GM19043 (cell line): Measurements from ENCODE around the gene SLC22A14.

Experiments used
- ATAC-seq: cut with Tn5 transposase; IDR thresholded peaks from one replicate; pipeline ENCODE4 v1.9.1; 2021; ENCODE audit warnings: low read depth; ENCODE audit not compliant: unreplicated experiment

Gene SLC22A14

DNA sequence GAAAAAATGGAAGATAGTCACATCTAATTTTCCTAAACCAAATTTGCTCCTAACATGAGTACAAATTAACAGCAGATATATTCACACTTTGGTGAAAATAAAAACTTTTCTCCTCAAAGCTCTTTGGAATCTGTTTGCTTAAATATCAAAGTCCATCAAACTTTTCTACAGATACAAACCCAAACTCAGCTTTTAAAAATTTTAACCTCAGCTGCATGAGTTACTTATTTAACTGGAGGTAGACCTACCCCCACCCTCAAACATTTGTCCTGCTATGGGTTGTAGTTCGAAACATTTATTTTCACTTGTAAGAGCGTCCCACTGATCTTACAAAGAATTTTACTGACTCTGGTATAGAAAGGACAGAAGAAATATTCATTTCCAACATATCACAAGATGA lies 55.6 kb downstream of the SLC22A14 start:
- no peak for ATAC-seq

DNA sequence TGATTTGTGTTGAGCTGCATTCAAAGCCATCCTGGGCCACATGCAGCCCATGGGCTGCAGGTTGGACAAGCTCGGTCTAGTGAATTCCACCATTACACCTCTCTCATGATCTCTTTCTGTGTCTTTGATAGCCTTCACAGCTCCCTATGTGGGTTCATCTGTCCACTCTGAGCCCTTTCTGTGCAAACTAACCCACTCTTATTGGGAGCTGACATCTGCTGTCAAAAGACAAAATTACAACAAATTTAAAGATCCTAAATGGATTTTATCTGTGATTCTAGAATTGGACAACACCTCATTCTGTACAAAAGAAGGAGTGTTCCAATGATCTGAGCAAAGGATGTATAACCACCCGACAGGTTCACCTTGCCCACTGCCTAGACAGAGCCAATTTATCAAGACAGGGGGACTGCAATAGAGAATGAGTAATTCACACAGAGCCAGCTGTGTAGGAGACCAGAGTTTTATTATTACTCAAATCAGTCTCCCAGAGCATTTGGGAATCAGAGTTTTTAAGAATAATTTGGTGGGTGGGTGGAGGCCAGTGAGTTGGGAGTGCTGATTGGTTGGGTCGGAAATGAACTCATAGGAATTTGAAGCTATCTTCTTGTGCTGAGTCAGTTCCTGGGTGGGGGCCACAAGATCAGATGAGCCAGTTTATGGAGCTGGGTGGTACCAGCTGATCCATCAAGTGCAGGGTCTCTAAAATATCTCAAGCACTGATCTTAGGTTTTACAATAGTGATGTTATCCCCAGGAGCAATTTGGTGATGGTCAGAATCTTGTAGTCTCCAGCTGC lies 61.9 kb downstream of the SLC22A14 start:
- ATAC-seq = no peak

DNA sequence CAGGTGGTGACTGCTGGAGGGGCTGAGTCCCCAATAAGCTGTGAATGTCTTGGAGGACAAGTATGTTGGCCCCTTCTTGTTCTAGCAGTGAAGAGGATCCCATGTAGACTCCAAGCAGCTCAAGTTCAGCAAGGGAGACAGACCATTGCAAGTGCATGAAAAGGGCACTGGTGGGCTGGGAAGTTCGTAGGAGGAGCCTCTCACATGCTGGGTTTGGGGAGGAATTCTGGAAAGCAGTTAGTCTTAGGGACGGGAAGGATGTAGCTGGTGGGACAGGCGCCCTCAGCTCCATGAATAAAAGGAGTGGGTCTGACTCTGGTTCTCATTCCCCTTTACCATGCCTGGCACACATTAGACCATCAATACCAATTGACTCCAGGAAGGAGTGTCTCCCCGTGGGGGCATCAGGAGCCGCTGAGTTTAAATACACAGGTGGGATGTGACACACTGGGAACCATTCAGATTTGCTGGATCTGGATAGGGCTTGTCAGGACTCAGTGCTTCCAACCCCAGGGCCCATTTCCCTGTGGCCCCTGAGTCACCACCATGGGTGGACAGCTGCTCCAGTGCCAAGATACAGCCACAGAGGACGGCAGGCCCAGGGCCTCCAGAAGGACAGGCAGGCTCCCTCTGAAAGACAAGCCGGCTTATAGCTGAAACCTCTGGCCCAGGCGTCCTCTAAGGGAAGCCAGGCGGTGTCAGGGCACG lies 63.9 kb downstream of the SLC22A14 start:
- ATAC-seq = no peak

DNA sequence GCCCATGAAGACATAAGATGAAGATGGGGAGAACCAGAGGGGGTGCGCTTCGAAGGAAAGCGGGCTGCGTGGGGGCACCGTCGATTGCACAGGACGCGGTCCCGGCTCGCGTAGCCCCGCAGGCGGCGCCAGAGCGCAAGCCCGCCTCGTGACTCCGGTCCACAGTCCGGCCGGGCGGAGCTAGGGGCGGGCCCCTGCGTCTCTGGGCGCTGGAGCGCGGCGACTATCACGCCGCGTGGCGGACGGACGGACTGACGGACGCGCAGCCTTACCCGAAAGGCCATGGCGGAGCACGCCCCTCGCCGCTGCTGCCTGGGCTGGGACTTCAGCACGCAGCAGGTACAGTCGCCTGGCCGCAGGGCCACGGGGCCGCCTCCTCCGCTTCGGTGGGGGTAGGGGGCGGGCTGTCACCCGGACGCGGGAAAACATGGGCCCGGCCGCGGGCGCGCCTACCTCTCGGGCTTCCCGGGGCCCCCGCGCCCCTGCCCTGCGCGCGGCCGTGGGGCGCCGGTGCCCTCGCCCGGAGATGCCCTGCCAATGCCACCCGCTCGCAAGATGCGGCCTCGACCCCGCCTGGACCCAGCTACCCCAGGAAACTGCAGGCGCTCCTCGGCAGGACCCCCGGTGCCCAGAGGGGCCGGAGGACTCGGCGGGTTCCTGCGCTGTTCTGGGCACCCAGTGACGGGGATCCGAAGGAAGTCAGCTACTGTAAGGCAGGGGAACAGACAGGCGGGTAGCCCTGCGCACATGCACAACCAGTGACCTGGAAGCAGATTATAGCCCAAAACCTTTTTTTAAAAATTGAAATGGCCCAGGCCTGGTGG lies 64.7 kb downstream of the SLC22A14 start, which contains the start of gene XYLB:
Gene XYLB (plus strand): TSS at position 199 of the 824 bp plus-strand sequence. CDS start 84 bp downstream, at position 283.
- ATAC-seq = peak; percentile 96

DNA sequence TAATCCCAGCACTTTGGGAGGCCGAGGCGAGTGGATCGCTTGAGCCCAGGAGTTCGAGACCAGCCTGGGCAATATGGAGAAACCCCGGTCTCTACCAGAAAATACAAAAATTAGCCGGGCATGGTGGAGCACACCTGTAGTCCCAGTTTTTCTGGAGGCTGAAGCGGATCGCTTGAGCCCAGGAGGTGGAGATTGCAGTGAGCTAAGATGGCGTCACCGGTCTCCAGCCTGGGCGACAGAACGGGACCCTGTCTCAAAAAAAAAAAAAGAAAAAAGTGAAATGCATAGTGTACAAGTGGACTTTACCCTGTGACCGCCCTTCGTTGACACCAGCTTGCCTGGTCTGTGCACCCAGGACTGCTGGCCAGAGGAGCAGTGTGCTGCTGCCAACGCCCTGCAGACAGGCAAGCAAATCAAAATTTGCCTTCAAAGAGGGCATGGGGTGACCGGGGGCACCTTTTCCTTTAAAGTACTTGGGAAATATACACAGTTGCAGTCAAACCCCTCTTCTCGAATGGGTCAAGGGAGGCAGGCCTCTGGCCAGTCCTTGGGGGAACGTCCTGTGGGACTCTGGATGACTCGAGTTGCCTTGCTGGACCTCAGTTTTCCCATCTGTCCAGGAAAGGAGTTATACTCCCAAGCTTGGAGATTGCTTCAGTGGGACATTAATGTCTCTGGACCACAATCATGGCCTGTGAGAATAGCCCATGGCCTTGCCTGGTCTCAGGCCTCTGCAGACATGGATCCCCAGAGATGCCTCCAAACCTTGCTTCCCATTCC lies 65.5 kb downstream of the SLC22A14 start:
- no peak for ATAC-seq

DNA sequence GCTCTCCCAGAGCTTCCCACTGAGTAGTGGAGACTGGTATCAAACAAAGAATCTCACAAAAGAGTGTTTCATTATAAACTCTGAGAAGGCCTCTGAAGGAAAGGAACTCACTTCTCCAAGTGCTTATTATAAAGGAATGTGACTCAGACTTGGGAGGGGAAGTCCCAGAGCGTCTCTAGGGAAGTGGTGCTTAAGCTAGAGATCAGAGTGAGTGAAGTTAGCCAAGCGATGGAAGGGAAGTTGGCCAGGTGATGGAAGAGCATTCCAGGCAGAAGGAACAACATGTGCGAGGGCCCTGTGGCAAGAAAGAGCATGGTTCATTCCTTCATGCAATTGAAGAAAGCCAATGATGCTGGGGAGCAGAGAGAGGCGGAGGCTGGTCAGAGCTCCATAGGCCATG lies 66.8 kb downstream of the SLC22A14 start:
- ATAC-seq = no peak

DNA sequence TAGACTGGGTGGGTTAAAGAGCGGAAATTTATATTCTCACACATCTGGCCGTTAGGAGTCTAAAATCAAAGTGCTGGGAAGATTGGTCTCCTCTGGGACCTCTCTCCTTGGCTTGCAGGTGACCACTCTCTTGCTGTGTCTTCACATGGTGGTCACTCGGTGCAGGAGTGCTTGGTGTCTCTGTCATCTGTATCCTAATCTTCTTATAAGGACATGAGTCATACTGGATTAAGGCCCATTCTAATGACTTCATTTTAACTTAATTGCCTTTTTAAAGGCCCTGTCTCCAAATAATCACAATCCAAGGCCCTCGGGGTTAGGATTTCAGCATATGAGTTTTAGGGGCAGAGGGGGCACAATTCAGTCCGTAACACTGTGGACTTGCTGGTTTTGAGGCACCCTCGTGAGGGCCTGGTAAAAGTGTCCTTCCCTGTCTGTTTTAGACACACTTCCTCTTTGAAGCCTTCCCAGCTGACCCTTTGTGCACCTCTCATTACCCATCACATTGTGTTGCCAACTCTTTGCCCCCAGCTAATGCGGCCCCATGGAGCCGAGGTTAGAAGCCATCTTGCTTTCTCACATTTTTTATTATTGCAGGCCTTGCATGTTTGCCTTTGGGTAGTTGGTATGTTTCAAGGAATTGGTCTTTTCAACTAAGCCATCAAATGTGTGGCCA lies 67.7 kb downstream of the SLC22A14 start:
- ATAC-seq = no peak

DNA sequence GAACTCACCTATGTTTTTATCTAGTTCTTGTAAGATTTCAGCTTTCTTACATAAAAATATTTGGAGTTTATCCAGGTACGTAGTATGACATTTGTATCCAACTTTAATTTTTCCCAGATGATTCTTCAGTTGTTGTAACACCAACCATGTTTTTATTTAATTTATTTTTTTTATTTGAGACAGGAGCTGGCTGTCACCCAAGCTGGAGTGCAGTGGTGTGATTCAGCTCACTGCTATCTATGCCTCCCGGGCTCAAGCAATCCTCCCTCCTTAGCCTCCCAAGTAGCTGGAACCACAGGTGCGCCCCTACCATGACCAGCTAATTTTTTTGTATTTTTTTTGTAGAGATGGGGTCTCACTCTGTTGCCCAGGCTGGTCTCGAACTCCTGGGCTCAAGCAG lies 71.1 kb downstream of the SLC22A14 start:
- no peak for ATAC-seq

DNA sequence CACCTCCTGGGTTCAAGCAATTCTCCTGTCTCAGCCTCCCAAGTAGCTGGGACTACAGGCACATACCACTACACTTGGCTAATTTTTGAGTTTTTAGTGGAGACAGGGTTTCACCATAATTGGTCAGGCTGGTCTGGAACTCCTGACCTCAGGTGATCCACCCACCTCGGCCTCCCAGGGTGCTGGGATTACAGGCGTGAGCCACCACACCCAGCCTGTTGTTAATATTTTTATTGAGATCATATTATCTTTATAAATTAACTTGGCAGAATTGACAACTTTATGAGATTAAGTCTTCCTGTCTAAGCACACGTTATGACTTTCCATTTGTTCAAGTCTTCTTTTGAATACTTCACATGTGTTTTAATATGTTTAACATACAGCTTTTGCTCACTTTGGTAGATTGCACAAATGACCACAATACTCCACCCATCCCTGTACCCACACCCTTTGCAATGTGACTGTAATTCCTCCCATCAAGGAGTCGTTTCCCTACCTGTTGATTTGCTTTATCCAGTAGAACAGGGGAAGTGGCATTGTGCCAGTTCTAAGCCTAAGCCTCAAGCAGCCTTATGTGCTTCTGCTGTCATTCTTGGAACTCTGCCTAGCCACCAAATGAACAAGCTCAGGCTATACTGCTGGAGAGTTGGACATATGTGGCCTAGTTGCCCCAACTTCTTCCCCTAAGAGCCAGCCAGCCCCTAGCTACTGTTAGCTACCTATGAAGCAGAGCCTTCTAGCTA lies 72.7 kb downstream of the SLC22A14 start:
- ATAC-seq = no peak

DNA sequence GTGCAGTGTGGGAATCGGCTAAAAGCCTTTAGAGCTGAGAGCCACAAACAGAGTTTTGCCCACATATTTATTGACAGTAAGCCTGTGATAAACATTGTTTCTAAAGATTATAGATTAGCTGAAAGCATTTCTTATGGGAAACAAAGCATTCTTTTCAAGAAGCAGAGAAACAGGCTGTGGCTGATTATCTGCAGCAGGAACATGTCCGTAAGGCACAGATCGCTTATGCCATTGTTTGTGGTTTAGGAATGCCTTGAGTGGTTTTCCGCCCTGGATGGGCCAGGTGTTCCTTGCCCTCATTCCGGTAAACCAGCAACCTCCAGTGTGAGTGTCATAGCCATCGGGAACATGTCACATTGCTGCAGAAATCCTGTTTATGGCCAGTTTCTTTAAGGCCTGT lies 76.9 kb downstream of the SLC22A14 start:
- ATAC-seq = no peak

DNA sequence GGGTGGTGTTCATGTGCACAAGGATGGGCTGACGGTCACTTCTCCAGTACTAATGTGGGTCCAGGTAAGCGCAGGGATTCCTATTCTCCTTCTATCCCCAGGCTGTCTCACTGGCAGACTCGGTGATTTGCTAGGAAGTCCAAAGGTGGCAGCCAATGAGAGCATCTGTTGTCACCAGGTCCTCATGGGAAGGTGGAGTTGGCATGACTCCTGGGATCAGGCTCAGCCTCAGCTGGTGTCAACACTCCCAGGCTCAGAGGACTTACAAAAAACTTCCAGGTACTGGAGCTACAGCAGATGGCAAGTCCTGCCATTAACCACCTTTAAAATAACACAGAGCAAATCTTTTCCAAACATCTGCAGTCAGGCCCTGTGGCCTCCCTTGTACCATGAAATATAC lies 78.3 kb downstream of the SLC22A14 start:
- ATAC-seq = no peak

DNA sequence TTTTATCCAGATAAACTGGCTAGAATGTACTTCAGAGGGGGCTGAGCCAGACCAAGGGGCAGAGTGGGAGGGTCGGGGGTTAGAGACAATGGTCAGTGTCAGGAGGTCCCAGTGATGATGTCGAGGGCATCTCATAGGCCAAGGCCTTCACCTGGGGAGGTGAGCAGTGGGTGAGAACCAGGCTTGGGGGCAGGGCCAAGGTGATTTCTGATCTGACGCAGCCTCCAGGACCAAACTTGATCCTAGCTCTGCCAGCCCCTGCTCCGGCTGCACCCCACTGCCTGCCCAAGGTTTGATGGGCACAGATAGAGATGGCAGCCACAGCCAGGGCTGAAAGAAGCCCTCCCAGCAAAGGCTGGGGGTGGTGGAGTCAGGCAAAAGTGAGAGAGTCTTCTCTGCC lies 79.4 kb downstream of the SLC22A14 start:
- ATAC-seq = no peak

DNA sequence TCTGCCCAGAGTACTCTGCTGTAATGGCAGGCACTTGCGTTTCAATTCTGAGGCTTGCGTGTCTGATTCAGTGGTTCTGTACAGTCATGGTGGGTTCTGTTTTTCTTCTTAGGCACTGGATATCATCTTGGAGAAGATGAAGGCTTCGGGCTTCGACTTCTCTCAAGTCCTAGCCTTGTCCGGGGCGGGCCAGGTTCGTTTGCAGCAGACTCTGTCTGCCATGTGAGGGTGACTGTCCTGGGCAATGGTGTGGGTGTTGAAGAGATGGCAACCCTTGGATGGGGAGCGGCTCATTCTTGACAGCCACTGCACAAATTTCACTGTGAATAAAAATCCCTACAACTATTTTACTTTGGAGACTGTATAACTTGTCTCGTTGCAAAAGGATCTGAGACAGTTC lies 80.7 kb downstream of the SLC22A14 start:
- no peak for ATAC-seq

DNA sequence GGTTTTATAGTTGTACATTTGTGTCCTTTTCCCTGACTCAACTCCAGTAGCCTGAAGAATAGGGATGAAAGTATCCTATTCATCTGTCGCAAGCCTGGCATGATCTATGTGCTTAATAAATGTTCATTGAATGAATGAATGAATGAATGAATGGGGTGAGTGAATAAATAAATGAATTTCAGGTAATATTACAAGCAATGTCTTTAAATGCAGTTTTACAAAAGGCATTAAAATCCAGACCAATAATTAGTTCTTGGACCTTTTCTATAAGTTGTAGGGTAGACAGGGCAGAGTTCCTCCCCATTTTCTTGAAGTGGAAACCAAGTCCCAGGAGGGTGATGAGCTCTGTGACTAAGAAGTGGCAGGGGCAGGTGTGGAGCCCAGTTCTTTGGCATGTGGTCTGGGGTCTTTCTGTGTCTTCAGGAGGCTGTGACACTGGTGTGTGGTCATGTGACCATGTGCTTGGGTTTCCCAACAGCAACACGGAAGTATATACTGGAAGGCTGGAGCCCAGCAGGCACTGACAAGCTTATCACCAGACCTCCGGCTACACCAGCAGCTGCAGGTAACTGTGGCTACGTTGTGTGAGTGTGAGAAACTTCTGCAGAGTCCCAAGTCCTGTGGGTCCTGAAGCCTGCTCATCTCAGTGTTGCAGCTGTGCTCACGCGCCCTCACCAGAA lies 82.8 kb downstream of the SLC22A14 start:
- no peak for ATAC-seq

DNA sequence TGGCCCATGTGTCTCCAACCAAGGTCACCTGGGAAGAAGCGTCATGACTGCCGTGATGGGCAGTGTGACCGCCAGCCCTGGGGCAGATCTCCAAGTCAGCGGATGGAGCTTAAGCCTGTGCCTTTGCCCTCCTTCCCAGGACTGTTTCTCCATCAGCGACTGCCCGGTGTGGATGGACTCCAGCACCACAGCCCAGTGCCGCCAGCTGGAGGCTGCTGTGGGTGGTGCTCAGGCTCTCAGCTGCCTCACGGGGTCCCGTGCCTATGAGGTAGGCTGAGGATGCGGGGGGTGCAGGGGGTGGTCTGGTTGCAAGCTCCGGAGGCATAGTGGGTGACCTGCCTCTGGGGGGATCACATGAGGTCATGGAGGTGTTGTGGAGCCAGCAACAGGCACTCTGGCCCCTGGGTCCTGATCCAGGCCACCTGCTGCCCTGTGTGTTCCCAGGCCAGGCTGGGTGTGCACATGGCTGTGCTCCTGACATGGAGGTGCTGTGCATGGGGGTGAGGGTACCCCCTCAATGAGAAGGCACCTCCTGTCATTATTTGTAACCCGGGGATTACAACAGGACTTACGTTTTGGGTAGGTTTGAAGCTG lies 83.5 kb downstream of the SLC22A14 start:
- no peak for ATAC-seq

DNA sequence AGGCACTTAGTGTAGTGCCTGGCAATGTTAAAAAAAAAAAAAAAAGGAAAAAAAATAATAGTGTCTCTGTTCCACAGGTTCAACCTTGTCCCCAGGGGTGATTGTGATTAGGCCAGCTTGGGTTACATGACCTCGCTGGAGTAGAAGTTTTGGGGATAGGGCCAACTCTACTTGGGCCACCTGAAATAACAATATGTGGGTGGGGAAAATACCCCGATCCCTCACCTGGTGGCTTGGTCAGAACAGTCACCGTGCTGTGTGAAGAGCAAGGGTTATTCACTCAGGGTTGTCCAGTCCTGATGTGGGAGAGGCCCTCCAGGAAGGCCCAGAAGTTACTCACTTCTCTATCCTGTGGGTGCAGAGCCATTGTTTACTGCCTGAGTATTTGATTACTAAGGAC lies 84.0 kb downstream of the SLC22A14 start:
- no peak for ATAC-seq

DNA sequence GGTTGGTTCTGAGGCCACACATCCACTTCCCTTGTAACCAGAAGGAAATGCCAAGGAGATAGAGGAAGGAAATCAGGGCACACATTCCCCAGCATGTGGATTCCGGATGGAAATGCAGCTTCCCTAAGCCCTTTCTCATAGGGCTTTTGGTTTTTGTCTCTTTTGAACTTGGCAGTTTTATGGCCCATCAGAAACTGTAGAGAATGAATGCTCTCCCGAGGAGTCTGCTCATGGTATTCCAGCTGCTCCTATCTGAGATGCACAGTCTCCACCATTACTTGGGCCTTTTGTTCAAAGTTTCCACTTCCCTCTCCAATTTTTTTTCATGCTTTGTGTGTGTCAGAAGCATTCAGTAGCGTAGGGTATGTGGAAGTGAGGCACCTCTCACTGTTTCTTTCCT lies 85.7 kb downstream of the SLC22A14 start:
- ATAC-seq = no peak
